WTC11 (cell line): ENCODE results near the gene CYB5A. TPM values are rescaled to one million over a fixed set of nuclear protein-coding genes. Genes with fewer than 3 reads are reported as not detected.

ENCODE experiments used
- ATAC-seq: fragments of 200-7000 bp; cut with Tn5 transposase; 2 replicates; pipeline ENCODE4 v1.10.0; 2021; ENCODE audit warnings: mild to moderate bottlenecking, moderate library complexity
- CTCF ChIA-PET: fragments of 300-600 bp; sonication (Branson Sonifier 250); formaldehyde crosslinking; loops from one replicate; lab custom pipeline; 2021; ENCODE audit warnings: antibody characterized with exemption; lab: Charles Lee
- POLR2A ChIA-PET: fragments of 350-600 bp; sonication (Branson Sonifier 250); formaldehyde crosslinking; loops from one replicate; lab custom pipeline; 2021; ENCODE audit warnings: antibody characterized with exemption; lab: Charles Lee
- DNase-seq: peaks from one replicate; pipeline ENCODE4 v3.0.0; 2021; ENCODE audit warnings: low spot score
- H3K27ac Mint-ChIP-seq: 2 replicates; pipeline ENCODE4 v1.8.0; 2021; ENCODE audit warnings: mixed read lengths
- H3K27me3 Mint-ChIP-seq: 2 replicates; pipeline ENCODE4 v1.8.0; 2021; ENCODE audit warnings: low read depth, mild to moderate bottlenecking, moderate library complexity, mixed read lengths
- H3K36me3 Mint-ChIP-seq: 2 replicates; pipeline ENCODE4 v1.8.0; 2021; ENCODE audit warnings: mixed read lengths
- H3K4me1 Mint-ChIP-seq: 2 replicates; pipeline ENCODE4 v1.8.0; 2022; ENCODE audit warnings: mixed read lengths
- H3K4me3 Mint-ChIP-seq: 2 replicates; pipeline ENCODE4 v1.8.0; 2021; ENCODE audit warnings: mild to moderate bottlenecking, moderate library complexity, mixed read lengths
- H3K9me3 Mint-ChIP-seq: 2 replicates; pipeline ENCODE4 v1.8.0; 2021; ENCODE audit warnings: mixed read lengths
- AFF4 ChIP-seq: sonication (generic); formaldehyde crosslinking; IDR thresholded peaks from 2 replicates; pipeline ENCODE4 v1.8.1; 2023; ENCODE audit warnings: mild to moderate bottlenecking, missing genetic modification reagents, borderline replicate concordance
- AR ChIP-seq: fragments of 250-450 bp; sonication (Bioruptor Pico); IDR thresholded peaks from 2 replicates; pipeline ENCODE4 v1.9.0; 2021; ENCODE audit warnings: mild to moderate bottlenecking
- ATF3 ChIP-seq: sonication (generic); formaldehyde crosslinking; conservative IDR thresholded peaks from 2 replicates; pipeline ENCODE4 v1.8.1; 2022; ENCODE audit warnings: mild to moderate bottlenecking, missing genetic modification reagents
- E2F1 ChIP-seq: sonication (generic); formaldehyde crosslinking; IDR thresholded peaks from 2 replicates; pipeline ENCODE4 v1.8.0; 2022; ENCODE audit warnings: mild to moderate bottlenecking, missing genetic modification reagents
- FOXJ3 ChIP-seq: sonication (generic); formaldehyde crosslinking; IDR thresholded peaks from 2 replicates; pipeline ENCODE4 v1.9.0; 2021; ENCODE audit warnings: missing genetic modification reagents, mild to moderate bottlenecking, borderline replicate concordance
- FOXP4 ChIP-seq: sonication (generic); formaldehyde crosslinking; IDR thresholded peaks from 2 replicates; pipeline ENCODE4 v1.8.0; 2022; ENCODE audit warnings: mild to moderate bottlenecking, missing genetic modification reagents
- IRF2 ChIP-seq: sonication (generic); formaldehyde crosslinking; IDR thresholded peaks from 2 replicates; pipeline ENCODE4 v1.8.0; 2022; ENCODE audit warnings: low read depth, missing genetic modification reagents, borderline replicate concordance
- NR2C2 ChIP-seq: sonication (generic); formaldehyde crosslinking; IDR thresholded peaks from 2 replicates; pipeline ENCODE4 v1.8.0; 2022; ENCODE audit warnings: mild to moderate bottlenecking, missing genetic modification reagents
- TCF7 ChIP-seq: sonication (generic); formaldehyde crosslinking; IDR thresholded peaks from 2 replicates; pipeline ENCODE4 v1.8.0; 2022; ENCODE audit warnings: mild to moderate bottlenecking, low read depth, missing genetic modification reagents, moderate library complexity
- TEAD1 ChIP-seq: sonication (generic); formaldehyde crosslinking; IDR thresholded peaks from 2 replicates; pipeline ENCODE4 v1.8.0; 2022; ENCODE audit warnings: mild to moderate bottlenecking, missing genetic modification reagents
- ZNF121 ChIP-seq: sonication (generic); formaldehyde crosslinking; IDR thresholded peaks from 2 replicates; pipeline ENCODE4 v1.8.0; 2023; ENCODE audit warnings: missing genetic modification reagents
- ZNF263 ChIP-seq: sonication (generic); formaldehyde crosslinking; IDR thresholded peaks from 2 replicates; pipeline ENCODE4 v1.8.1; 2022; ENCODE audit warnings: low read depth, mild to moderate bottlenecking, moderate library complexity, missing genetic modification reagents
- ZNF317 ChIP-seq: sonication (generic); formaldehyde crosslinking; IDR thresholded peaks from 2 replicates; pipeline ENCODE4 v1.8.1; 2023; ENCODE audit warnings: low read depth, mild to moderate bottlenecking, moderate library complexity, missing genetic modification reagents, borderline replicate concordance
- ZNF423 ChIP-seq: fragments of 250-450 bp; sonication (Bioruptor Pico); IDR thresholded peaks from 2 replicates; pipeline ENCODE4 v2.1.2; 2022; ENCODE audit warnings: mild to moderate bottlenecking, moderate library complexity
- ZNF512 ChIP-seq: sonication (generic); formaldehyde crosslinking; IDR thresholded peaks from 2 replicates; pipeline ENCODE4 v1.8.1; 2022; ENCODE audit warnings: missing genetic modification reagents, borderline replicate concordance
- ZSCAN18 ChIP-seq: fragments of 250-450 bp; sonication (Bioruptor Pico); IDR thresholded peaks from 2 replicates; pipeline ENCODE4 v2.1.2; 2022; ENCODE audit warnings: mild to moderate bottlenecking, moderate library complexity
- total RNA-seq: library from RNA; stranded (reverse); gene quantifications from 3 replicates; pipeline ENCODE4 v1.2.3, GENCODE V29; 2021

CYB5A gene
- total RNA-seq, 1 experiment from 2014 or later: 127 TPM

GRCh38 chr18:74289137-74289536 is 2.6 kb downstream of the CYB5A start:
- ChIA-PET CTCF (no interaction called here), POLR2A (interaction anchor here (0.7 kb wide), 1 partner anchor 35 kb away, joined by 5 read pairs; no protein-coding TSS in a partner anchor)
- peaks cover 10% of the 10 kb centered on the region for H3K36me3 Mint-ChIP-seq
- DNase-seq: no peak
- no peaks in the 10 kb centered on the region for H3K9me3 Mint-ChIP-seq
- H3K27me3 Mint-ChIP-seq: no peaks in the 10 kb centered on the region; the same call in 1 of the 2 replicates
- H3K4me1 Mint-ChIP-seq: peaks cover 49% of the 10 kb centered on the region
- no peak for TF ChIP-seq NR2C2
- TF ChIP-seq ZNF121 (CRISPR knock-in tag): no peak
- TF ChIP-seq, all 79 proteins: peak for 0
- no peak for ATAC-seq
- Mint-ChIP-seq H3K27ac (peak overlapping the region; percentile 80), H3K4me3 (peak overlapping the region; percentile 11)

- DNase-seq (no peak), ATAC-seq (no peak)
- TF ChIP-seq TCF7 (CRISPR knock-in tag) (no peak), ATF3 (CRISPR knock-in tag) (no peak), IRF2 (CRISPR knock-in tag) (no peak), AFF4 (CRISPR knock-in tag) (no peak), TEAD1 (no peak), ZNF317 (CRISPR knock-in tag) (no peak), FOXJ3 (no peak), E2F1 (no peak), ZNF512 (no peak), AR (no peak), ZNF423 (CRISPR knock-in tag) (no peak), FOXP4 (CRISPR knock-in tag) (no peak), ZNF263 (CRISPR knock-in tag) (no peak), ZSCAN18 (no peak)
- ChIA-PET CTCF (no interaction called here), POLR2A (no interaction called here)
- H3K36me3 Mint-ChIP-seq: peaks cover 10% of the 10 kb centered on the region
- peak overlapping the region; percentile 80 for H3K27ac Mint-ChIP-seq
- H3K27me3 Mint-ChIP-seq: no peaks in the 10 kb centered on the region; the same call in 1 of the 2 replicates
- H3K9me3 Mint-ChIP-seq: no peaks in the 10 kb centered on the region
- H3K4me1 Mint-ChIP-seq: peaks cover 53% of the 10 kb centered on the region
- H3K4me3 Mint-ChIP-seq: peak overlapping the region; percentile 8; the same call in 1 of the 2 replicates
Observed at GRCh38 chr18:74288730-74289129, 3.0 kb downstream of the CYB5A start.
